Effector CD8-positive, alpha-beta T cell (primary cell): ENCODE measurements around the gene B4GALT1.

Source experiments
- DNase-seq: peaks from one replicate; lab custom pipeline; 2025; lab: John Stamatoyannopoulos, UW

B4GALT1 gene

GRCh38 chr9:33123407-33124031, 43.6 kb downstream of the B4GALT1 start:
- DNase-seq, result no peak

GRCh38 chr9:33120620-33121019, 46.5 kb downstream of the B4GALT1 start:
- no peak for DNase-seq

GRCh38 chr9:33117796-33118195, 49.3 kb downstream of the B4GALT1 start:
- no peak for DNase-seq

GRCh38 chr9:33117306-33117705, 49.8 kb downstream of the B4GALT1 start:
- DNase-seq, result no peak

GRCh38 chr9:33116860-33117259, 50.3 kb downstream of the B4GALT1 start:
- DNase-seq, result no peak

GRCh38 chr9:33114746-33115145, 52.4 kb downstream of the B4GALT1 start:
- no peak for DNase-seq

GRCh38 chr9:33113799-33114547, 53.2 kb downstream of the B4GALT1 start:
- DNase-seq, result no peak

GRCh38 chr9:33112094-33112493, 55.0 kb downstream of the B4GALT1 start:
- no peak for DNase-seq

GRCh38 chr9:33111631-33112030, 55.5 kb downstream of the B4GALT1 start:
- DNase-seq, result no peak

GRCh38 chr9:33110686-33111085, 56.5 kb downstream of the B4GALT1 start:
- no peak for DNase-seq

- no peak for DNase-seq
Measured at GRCh38 chr9:33109850-33110595, 57.1 kb downstream of the B4GALT1 start.

GRCh38 chr9:33109097-33109496, 58.0 kb downstream of the B4GALT1 start:
- DNase-seq, result no peak

- no peak for DNase-seq
Measured at GRCh38 chr9:33108472-33108871, 58.7 kb downstream of the B4GALT1 start.

- DNase-seq, result no peak
Measured at GRCh38 chr9:33107762-33108161, 59.4 kb downstream of the B4GALT1 start.

GRCh38 chr9:33106827-33107621, 60.1 kb downstream of the B4GALT1 start:
- DNase-seq, result no peak

GRCh38 chr9:33106372-33106771, 60.8 kb downstream of the B4GALT1 start:
- DNase-seq, result no peak

GRCh38 chr9:33105959-33106358, 61.2 kb downstream of the B4GALT1 start:
- DNase-seq, result no peak

GRCh38 chr9:33105504-33105903, 61.6 kb downstream of the B4GALT1 start:
- no peak for DNase-seq

- no peak for DNase-seq
Measured at GRCh38 chr9:33104401-33104800, 62.7 kb downstream of the B4GALT1 start.

- no peak for DNase-seq
Measured at GRCh38 chr9:33103501-33104281, 63.4 kb downstream of the B4GALT1 start.

- DNase-seq, result no peak
Measured at GRCh38 chr9:33102551-33103210, 64.5 kb downstream of the B4GALT1 start.
